ENCODE measurements around the gene OLFM1.

DNA sequence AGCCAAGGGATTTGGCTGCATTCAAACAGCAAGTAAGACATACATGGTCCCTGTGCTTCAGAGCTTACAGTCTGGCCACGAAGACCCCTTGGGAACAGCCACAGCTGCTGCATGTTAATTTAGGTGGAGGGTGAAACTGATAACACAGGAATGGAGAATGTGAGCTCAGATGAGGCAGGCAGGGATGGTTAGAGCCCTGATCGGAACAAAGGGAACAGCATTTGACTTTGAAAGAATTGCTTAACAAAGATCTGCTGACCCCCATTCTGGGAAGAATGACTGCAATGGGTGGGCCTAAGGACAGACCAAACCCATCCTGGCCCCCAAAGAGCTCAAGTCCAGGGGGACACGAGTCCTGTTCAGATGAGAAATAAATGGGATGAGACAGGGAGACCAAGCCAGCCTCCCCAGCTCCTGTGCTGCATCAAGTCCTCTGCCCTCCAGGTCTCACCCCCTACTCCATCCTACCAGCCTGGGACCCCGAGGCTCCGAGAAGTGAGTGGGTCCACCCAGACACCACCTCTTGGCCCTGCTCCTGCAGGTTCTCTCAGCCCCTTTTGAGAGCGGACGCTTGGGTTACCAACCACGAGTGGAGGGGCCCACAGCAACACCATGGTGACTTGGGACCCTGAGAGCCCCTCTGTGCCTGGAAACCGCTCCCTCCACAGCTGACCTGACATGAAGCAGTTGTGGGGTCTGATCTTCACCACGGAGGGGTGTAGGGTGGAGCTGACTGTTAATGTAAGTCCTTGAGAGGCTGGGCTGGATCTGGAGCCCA is 50.8 kb downstream of the OLFM1 start:
- TF ChIP-seq, protein P1, sequence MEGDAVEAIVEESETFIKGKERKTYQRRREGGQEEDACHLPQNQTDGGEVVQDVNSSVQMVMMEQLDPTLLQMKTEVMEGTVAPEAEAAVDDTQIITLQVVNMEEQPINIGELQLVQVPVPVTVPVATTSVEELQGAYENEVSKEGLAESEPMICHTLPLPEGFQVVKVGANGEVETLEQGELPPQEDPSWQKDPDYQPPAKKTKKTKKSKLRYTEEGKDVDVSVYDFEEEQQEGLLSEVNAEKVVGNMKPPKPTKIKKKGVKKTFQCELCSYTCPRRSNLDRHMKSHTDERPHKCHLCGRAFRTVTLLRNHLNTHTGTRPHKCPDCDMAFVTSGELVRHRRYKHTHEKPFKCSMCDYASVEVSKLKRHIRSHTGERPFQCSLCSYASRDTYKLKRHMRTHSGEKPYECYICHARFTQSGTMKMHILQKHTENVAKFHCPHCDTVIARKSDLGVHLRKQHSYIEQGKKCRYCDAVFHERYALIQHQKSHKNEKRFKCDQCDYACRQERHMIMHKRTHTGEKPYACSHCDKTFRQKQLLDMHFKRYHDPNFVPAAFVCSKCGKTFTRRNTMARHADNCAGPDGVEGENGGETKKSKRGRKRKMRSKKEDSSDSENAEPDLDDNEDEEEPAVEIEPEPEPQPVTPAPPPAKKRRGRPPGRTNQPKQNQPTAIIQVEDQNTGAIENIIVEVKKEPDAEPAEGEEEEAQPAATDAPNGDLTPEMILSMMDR (IDR thresholded peaks at IDR 0.05; ENCODE audit: insufficient read depth, low read depth, low read length) = no peak
- no peak for TF ChIP-seq EZH2 (IDR thresholded peaks at IDR 0.05; ENCODE audit: insufficient read depth, low read length)

All from astrocyte (in vitro differentiated cells and primary cell).